ENCODE results near the gene HECTD4.

The HECTD4 gene

GRCh38 chr12:112321245-112321644 is 61.0 kb downstream of the HECTD4 start:
- DNase-seq (ENCODE audit: low spot score): no peak

GRCh38 chr12:112319395-112319794 is 62.8 kb downstream of the HECTD4 start:
- DNase-seq (ENCODE audit: low spot score): no peak

GRCh38 chr12:112317481-112317880 is 64.8 kb downstream of the HECTD4 start:
- DNase-seq (ENCODE audit: low spot score): no peak

DNA sequence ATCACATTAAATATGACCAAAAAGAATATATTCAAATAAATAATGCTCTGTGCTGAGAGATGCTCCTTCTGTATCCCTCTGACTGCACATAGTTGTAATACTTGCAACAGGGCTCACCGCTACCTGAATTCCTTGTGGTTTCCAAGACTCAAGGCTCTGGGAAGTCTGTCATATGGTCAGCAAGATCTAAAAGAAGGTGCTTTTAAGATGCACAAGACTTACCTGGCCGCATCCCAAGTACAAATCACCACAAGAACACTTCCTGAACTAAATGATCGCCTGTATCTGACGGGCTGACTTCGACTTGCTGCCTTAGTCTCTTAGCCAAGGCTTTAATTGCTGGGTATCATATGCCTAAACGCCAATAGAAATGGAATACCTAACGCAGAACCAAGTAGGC is 67.2 kb downstream of the HECTD4 start:
- DNase-seq (ENCODE audit: low spot score): no peak

GRCh38 chr12:112309797-112310196 is 72.4 kb downstream of the HECTD4 start:
- no peak for DNase-seq (ENCODE audit: low spot score)

DNA sequence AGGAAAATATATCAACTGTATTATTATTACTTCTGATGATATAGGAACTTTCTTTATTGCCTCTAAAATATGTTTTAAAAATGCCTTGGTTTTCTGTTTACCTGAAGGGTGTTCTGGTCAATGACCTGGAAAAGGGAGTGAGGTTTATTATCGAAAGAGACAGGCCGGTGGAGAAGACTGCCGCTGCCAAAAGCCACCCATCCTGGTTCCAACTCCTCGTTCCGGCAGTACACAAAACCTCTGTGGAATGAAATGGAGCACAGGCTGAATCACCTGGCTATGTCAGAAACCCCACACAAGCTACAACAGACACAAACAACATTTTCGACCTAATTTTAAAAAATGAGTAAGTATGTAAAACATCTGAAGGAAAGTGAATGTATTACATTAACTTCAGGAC is 73.6 kb downstream of the HECTD4 start:
- no peak for DNase-seq (ENCODE audit: low spot score)

GRCh38 chr12:112308161-112308560 is 74.1 kb downstream of the HECTD4 start:
- no peak for DNase-seq (ENCODE audit: low spot score)

- DNase-seq (ENCODE audit: low spot score): no peak
These were observed 74.8 kb downstream of the HECTD4 start for GRCh38 chr12:112307317-112308011.

DNA sequence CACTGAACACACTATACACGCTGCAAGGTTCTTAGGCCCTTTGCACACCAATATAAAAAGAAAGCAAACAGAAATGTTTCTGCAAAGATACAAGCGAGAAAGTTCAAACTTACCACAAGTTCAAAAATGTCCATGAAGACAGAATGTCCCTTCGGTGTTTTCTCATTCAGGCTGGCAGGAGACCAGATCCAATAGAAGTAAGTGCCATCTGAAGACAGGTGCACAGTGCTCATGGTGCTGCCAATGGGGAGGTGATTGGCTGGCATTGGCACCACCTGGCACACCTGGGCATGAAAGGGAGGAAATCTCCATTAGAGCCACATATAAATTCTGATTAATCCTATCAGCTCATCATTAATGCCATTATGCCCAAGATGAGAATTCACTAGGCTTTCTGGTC is 76.3 kb downstream of the HECTD4 start:
- DNase-seq (ENCODE audit: low spot score): no peak

- no peak for DNase-seq (ENCODE audit: low spot score)
These were observed 77.8 kb downstream of the HECTD4 start for GRCh38 chr12:112304436-112304835.

DNA sequence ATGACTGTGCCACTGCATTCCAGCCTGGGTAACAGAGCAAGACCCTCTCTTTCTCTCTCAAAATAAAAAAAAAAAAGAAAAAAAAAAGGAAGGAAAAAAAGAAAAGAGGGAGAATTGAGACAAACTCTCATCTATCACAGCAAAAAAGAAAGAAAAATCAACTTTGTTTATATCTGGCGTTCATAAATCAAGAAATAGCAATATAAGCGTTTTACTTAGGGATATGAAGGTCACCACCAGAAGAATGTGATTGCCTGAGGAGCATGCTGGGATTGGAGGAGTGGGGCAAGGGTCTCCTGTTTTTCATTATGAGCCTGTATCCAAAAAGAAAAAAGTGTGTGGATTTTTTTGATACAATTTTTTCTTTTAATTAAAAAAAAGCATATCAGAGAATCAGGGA is 78.4 kb downstream of the HECTD4 start:
- no peak for DNase-seq (ENCODE audit: low spot score)

DNA sequence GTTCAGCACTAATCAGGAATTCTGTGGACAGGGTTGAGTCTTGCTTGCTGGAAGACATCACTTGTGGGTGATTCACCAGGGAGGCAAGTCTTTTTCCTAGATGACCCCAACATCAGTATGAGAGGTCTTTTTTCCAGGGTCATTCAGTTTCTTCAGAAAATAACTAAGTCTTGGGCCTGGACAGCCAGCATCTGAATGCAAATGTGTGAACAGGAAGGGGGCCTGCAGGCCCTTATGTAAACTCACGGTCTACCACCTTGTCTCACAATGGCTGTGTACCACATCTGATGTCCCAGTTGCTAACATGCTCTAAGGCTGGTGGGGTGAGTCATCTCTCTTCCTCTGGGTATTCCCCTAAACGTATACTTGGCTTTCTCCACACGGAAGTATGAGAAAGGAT is 79.2 kb downstream of the HECTD4 start:
- peak; percentile 66 for DNase-seq (ENCODE audit: low spot score)

DNA sequence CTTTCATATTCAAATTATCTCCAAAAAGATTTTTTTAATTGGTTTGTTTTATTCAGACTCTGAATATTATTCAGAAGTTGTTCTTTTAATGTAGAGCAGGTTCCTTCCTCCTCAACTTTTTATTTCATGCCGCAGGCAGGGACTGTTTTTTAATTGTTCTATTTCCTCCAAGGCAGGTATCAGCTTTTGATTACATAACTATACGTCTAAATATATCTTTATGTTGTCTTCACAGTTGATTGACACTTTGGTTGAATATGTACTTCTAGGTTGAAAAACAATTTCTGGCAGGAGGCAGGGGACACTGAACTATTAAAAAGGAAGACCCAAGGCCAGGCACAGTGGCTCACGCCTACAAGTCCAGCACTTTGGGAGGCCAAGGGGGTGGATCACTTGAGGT is 82.5 kb downstream of the HECTD4 start:
- no peak for DNase-seq (ENCODE audit: low spot score)

- DNase-seq (ENCODE audit: low spot score): no peak
These were observed 85.0 kb downstream of the HECTD4 start for GRCh38 chr12:112297188-112297587.

- no peak for DNase-seq (ENCODE audit: low spot score)
These were observed 86.0 kb downstream of the HECTD4 start for GRCh38 chr12:112296183-112296582.

GRCh38 chr12:112294793-112295192 is 87.4 kb downstream of the HECTD4 start:
- no peak for DNase-seq (ENCODE audit: low spot score)

GRCh38 chr12:112288638-112289037 is 93.6 kb downstream of the HECTD4 start:
- DNase-seq (ENCODE audit: low spot score): no peak

DNA sequence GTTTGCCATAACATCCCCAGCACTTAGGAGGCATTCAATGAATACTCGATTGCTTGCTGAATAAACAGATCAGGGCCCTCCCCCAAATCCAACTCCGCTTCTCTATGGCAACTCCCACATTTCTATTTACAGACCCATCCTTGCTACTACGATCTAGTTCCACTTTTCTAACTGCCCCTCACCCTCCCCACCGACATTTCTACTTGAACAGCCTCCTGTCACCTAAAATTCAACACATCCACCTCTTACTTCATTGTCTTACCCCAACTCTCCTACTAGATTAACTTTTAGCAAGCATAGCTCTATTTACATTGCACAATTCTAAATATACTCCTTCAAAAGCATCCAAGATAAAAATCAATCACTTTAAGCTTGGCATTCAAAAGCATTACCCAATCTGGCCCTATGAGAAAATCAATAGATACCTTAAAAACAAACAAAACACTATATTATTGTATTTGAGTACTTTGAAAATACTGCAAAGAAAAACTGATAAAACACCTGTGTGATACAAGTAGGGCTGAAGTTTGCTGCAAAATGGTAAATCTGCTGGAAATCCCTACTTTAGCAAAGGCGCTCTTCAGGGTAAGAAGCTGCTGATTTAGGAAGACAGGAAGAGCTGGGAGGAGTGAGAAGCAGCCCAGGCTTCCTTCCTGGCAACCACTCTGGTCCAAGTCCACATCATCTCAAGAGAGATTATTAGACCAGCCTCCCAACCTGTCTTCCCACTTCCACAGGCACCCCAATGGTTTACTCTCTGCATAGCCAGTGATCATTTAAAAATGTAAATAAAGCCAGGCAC is 96.4 kb downstream of the HECTD4 start:
- DNase-seq (ENCODE audit: low spot score): no peak

- no peak for DNase-seq (ENCODE audit: low spot score)
These were observed 98.7 kb downstream of the HECTD4 start for GRCh38 chr12:112283546-112283945.

DNA sequence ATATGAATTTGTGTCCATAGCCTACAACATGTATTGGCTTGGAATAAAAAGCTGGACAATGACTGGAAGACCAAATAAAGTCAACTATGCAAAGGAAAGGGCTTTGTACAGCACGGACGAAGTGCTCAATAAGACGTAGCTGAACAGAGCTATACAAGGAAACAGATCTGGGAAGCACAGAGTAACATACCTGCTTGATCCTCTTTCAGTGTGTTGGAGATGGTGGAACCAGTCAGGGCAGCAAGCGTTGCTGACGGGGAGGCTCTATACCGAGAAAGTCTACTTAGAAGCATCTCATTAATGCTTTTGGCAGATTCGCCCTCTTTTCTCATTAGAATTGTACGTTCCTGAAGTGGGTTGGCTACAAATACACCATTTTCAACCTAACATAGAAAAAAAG is 99.3 kb downstream of the HECTD4 start:
- DNase-seq (ENCODE audit: low spot score): no peak

- DNase-seq (ENCODE audit: low spot score): no peak
These were observed 106.4 kb downstream of the HECTD4 start for GRCh38 chr12:112275836-112276235.

DNA sequence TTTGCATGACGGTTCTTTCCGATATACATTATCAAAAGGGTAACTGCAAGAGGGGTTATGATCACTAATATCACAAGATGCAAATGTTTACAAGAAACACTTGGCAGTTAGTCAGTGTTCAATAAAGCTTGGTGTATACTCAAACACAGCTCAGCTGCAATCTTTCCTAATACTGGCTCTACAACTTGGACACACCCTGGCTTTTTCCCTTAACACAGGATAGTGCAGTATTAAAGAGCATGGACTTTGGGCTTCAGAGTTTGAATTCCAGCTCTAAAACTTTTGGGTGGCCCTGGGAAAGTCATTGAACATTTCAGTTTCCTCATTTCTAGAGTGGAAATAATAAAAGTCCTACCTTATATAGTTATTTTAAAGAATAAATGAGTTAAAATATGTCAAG is 107.0 kb downstream of the HECTD4 start:
- no peak for DNase-seq (ENCODE audit: low spot score)

DNA sequence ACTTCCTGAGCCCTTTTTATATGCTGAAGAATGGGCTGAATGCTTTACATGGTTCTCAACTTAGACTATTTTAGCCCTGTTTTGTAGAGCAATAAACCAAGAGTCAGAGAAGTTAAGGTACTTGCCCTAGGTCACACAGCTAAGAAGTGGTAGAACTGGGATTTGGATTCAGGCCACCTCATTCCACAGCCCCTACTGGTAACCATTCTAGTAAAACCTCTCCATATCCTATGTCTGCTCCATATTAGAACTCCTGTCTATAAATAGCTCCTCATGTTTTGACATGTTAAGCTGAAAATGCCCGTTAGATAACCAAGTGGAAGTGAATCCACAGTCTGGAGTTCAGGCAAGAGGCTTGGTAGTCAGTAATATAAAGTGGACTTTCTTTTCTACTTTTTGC is 111.6 kb downstream of the HECTD4 start:
- DNase-seq (ENCODE audit: low spot score): no peak

DNA sequence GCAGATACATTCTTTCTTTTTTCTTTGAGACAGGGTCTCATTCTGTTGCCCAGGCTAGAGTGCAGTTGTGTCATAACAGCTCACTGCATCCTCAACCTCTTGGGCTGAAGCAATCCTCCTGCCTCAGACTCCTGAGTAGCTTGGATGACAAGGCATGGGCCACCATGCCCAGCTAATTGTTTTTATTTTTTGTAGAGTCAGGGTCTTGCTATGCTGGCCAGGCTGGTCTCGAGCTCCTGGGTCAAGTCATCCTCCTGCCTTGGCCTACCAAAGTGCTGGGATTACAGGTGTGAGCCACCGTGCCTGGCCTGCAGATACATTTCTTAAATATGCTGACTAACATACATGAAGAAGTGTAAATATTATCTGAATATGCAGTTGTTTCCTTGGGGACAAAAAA is 115.8 kb downstream of the HECTD4 start:
- no peak for DNase-seq (ENCODE audit: low spot score)

All from CD4-positive, alpha-beta T cell treated with Interleukin-15 for 4 hours (primary cell).